ENCODE data around the gene GIGYF2. TPM values are rescaled to one million over a fixed set of nuclear protein-coding genes. Genes with fewer than 3 reads are reported as not detected.

Gene GIGYF2
- total RNA-seq, 1 experiment from 2014 or later: 55.3 TPM

GRCh38 chr2:232791518-232791917, 94.4 kb downstream of the GIGYF2 start:
- no peak overlapping the region for H3K9ac ChIP-seq (ENCODE audit: extremely low read depth, insufficient read length, low read length)
- no peak overlapping the region for H4K91ac ChIP-seq (ENCODE audit: insufficient read length, low read depth, low read length)
- H3K56ac ChIP-seq (ENCODE audit: insufficient read length, low read depth, low read length): no peak overlapping the region
- H2AK5ac ChIP-seq (ENCODE audit: insufficient read length, low read length): no peak overlapping the region
- no peaks in the 10 kb centered on the region for H3K79me2 ChIP-seq (ENCODE audit: insufficient read depth, low read length)
- H3K4me3 Mint-ChIP-seq: no peak overlapping the region
- H2BK15ac ChIP-seq (ENCODE audit: low read depth, low read length): no peak overlapping the region
- H2BK12ac ChIP-seq (ENCODE audit: insufficient read length, low read depth, low read length): no peak overlapping the region
- H2BK5ac ChIP-seq (ENCODE audit: insufficient read length, low read length): no peak overlapping the region
- no peaks in the 10 kb centered on the region for H3K4me1 Mint-ChIP-seq
- no peak overlapping the region for H3K18ac ChIP-seq (ENCODE audit: insufficient read length, low read depth, low read length)
- no peaks in the 10 kb centered on the region for H3K27me3 Mint-ChIP-seq (ENCODE audit: low read depth)
- no peak overlapping the region for H2BK20ac ChIP-seq (ENCODE audit: low read depth, low read length, poor library complexity, severe bottlenecking)
- H4K20me1 ChIP-seq (ENCODE audit: control insufficient read depth, insufficient read depth, insufficient read length): no peaks in the 10 kb centered on the region
- no peaks in the 10 kb centered on the region for H3K27me3 ChIP-seq (ENCODE audit: insufficient read depth, low read length)
- no peaks in the 10 kb centered on the region for H3K4me1 ChIP-seq (ENCODE audit: insufficient read depth, low read length)
- H4K5ac ChIP-seq (ENCODE audit: insufficient read length, low read depth, low read length): no peak overlapping the region
- H3K36me3 Mint-ChIP-seq (ENCODE audit: insufficient read depth in 1 of 3, low read depth in 3 of 3): peaks cover 12 to 64% (median 63%) of the 10 kb centered on the region in 3 experiments; a peak in 6 of 7 replicates
- H2BK120ac ChIP-seq (ENCODE audit: low read depth, low read length, poor library complexity, severe bottlenecking): no peak overlapping the region
- H3K27ac ChIP-seq (ENCODE audit: insufficient read length, low read depth, low read length): no peak overlapping the region
- no peak overlapping the region for H4K8ac ChIP-seq (replicated peaks; ENCODE audit: insufficient read length, low read depth, low read length)
- H2AFZ ChIP-seq (ENCODE audit: low read length): no peak overlapping the region
- no peak overlapping the region for H3K4ac ChIP-seq (ENCODE audit: low read depth, low read length)
- no peaks in the 10 kb centered on the region for H3K79me1 ChIP-seq (ENCODE audit: insufficient read depth, low read depth, low read length, poor library complexity, severe bottlenecking)
- no peaks in the 10 kb centered on the region for H3K23me2 ChIP-seq (ENCODE audit: insufficient read length, low read depth, low read length, poor library complexity, severe bottlenecking)
- no peak overlapping the region for H3K4me2 ChIP-seq (ENCODE audit: insufficient read depth, insufficient read length, low read length)
- H3K23ac ChIP-seq (ENCODE audit: insufficient read length, low read depth, low read length): no peak overlapping the region
- no peak overlapping the region for H3T11ph ChIP-seq (ENCODE audit: low read length)
- no peak for DNase-seq
- WGBS (ENCODE audit: extremely low coverage, insufficient read length, low lambda C conversion rate): no CpG with 5 or more reads among the region's 4 CpGs
- H3K9me3 ChIP-seq (ENCODE audit: control insufficient read depth, low read depth, low read length): no peaks in the 10 kb centered on the region
- no peak overlapping the region for H3K14ac ChIP-seq (ENCODE audit: insufficient read depth, low read length)
- no peaks in the 10 kb centered on the region for H3K9me3 Mint-ChIP-seq
- TF ChIP-seq CTCF (conservative IDR thresholded peaks at IDR 0.05): no peak
- H3K27ac Mint-ChIP-seq: no peak overlapping the region

All from H9 (cell line).